Nephron progenitor cell (in vitro differentiated cells): Measurements from ENCODE around the gene LSM14B.

Experiments used
- DNase-seq: peaks from one replicate; pipeline ENCODE4 v3.0.0; 2021
- H3K27ac Mint-ChIP-seq: 2 replicates; pipeline ENCODE4 v1.8.0; 2021; ENCODE audit warnings: mild to moderate bottlenecking, moderate library complexity, mixed read lengths
- H3K27me3 Mint-ChIP-seq: 2 replicates; pipeline ENCODE4 v1.8.0; 2021; ENCODE audit warnings: mild to moderate bottlenecking, low read depth, mixed read lengths; ENCODE audit not compliant: poor library complexity
- H3K36me3 Mint-ChIP-seq: 2 replicates; pipeline ENCODE4 v1.8.0; 2021; ENCODE audit warnings: low read depth, mixed read lengths
- H3K4me1 Mint-ChIP-seq: 2 replicates; pipeline ENCODE4 v1.8.0; 2021; ENCODE audit warnings: mixed read lengths
- H3K4me3 Mint-ChIP-seq: 2 replicates; pipeline ENCODE4 v1.8.0; 2021; ENCODE audit warnings: mild to moderate bottlenecking, moderate library complexity, mixed read lengths
- H3K9me3 Mint-ChIP-seq: 2 replicates; pipeline ENCODE4 v1.8.0; 2021; ENCODE audit warnings: mild to moderate bottlenecking, moderate library complexity, mixed read lengths
- CTCF ChIP-seq: fragments of 200-600 bp; sonication (generic); IDR thresholded peaks from 2 replicates; pipeline ENCODE4 v1.5.0; 2021; ENCODE audit warnings: antibody characterized with exemption

The LSM14B gene

GRCh38 chr20:62167474-62167873, 45.2 kb downstream of the LSM14B start:
- peaks cover 38% of the 10 kb centered on the region for H3K36me3 Mint-ChIP-seq
- H3K27ac Mint-ChIP-seq: no peak overlapping the region
- H3K9me3 Mint-ChIP-seq: no peaks in the 10 kb centered on the region
- H3K4me1 Mint-ChIP-seq: no peaks in the 10 kb centered on the region
- no peak overlapping the region for H3K4me3 Mint-ChIP-seq
- no peaks in the 10 kb centered on the region for H3K27me3 Mint-ChIP-seq
- DNase-seq: no peak
- no peak for TF ChIP-seq CTCF

GRCh38 chr20:62168061-62168460, 45.8 kb downstream of the LSM14B start:
- Mint-ChIP-seq H3K4me3 (no peak overlapping the region), H3K9me3 (no peaks in the 10 kb centered on the region), H3K36me3 (peaks cover 38% of the 10 kb centered on the region), H3K27me3 (no peaks in the 10 kb centered on the region), H3K27ac (no peak overlapping the region), H3K4me1 (no peaks in the 10 kb centered on the region)
- DNase-seq: no peak
- TF ChIP-seq CTCF: no peak

GRCh38 chr20:62168890-62169435, 46.7 kb downstream of the LSM14B start:
- Mint-ChIP-seq H3K36me3 (peaks cover 39% of the 10 kb centered on the region), H3K27ac (no peak overlapping the region), H3K4me3 (no peak overlapping the region), H3K27me3 (no peaks in the 10 kb centered on the region), H3K9me3 (no peaks in the 10 kb centered on the region), H3K4me1 (no peaks in the 10 kb centered on the region)
- no peak for TF ChIP-seq CTCF
- no peak for DNase-seq

- Mint-ChIP-seq H3K4me1 (no peaks in the 10 kb centered on the region), H3K27ac (no peak overlapping the region), H3K9me3 (no peaks in the 10 kb centered on the region), H3K36me3 (peaks cover 43% of the 10 kb centered on the region), H3K27me3 (peaks cover 3% of the 10 kb centered on the region), H3K4me3 (no peak overlapping the region)
- no peak for TF ChIP-seq CTCF
- DNase-seq: no peak
Observed at GRCh38 chr20:62170536-62170935, 48.3 kb downstream of the LSM14B start.

GRCh38 chr20:62171245-62171644, 49.0 kb downstream of the LSM14B start:
- no peak for DNase-seq
- no peak overlapping the region for H3K4me3 Mint-ChIP-seq

More at GRCh38 chr20:62171245-62171644, 49.0 kb downstream of the LSM14B start:
- no peaks in the 10 kb centered on the region for H3K4me1 Mint-ChIP-seq
- H3K27ac Mint-ChIP-seq: peak overlapping the region; percentile 62
- H3K36me3 Mint-ChIP-seq: peaks cover 39% of the 10 kb centered on the region
- peaks cover 3% of the 10 kb centered on the region for H3K27me3 Mint-ChIP-seq
- TF ChIP-seq CTCF: no peak
- H3K9me3 Mint-ChIP-seq: no peaks in the 10 kb centered on the region
